Amniotic epithelial cell (primary cell): Measurements from ENCODE around the gene TBCEL.
A peak's percentile ranks its signal among the peaks of the same experiment; 100 is the strongest.
"Not testable (repeated sequence)": the region's sequence is repeated elsewhere in the genome, so short reads cannot be mapped to it uniquely, and the experiment has no call there.

ENCODE experiments used
- DNase-seq: peaks from one replicate; pipeline ENCODE4 v3.0.0-alpha.2; 2010; ENCODE audit warnings: low read depth

Gene TBCEL

GRCh38 chr11:121023848-121024751 lies at the start of gene TBCEL:
TBCEL (plus strand) TSS chr11:121024102; CDS start chr11:121045691, 21,589 bp downstream.
- DNase-seq: peak; percentile 81

- DNase-seq: no peak
These were observed 49.4 kb upstream of the TBCEL start for GRCh38 chr11:120974466-120974865.

GRCh38 chr11:120974965-120975364 lies 48.9 kb upstream of the TBCEL start:
- DNase-seq: no peak

GRCh38 chr11:120977266-120978137 lies 46.4 kb upstream of the TBCEL start:
- DNase-seq: no peak

- DNase-seq: no peak
These were observed 45.2 kb upstream of the TBCEL start for GRCh38 chr11:120978701-120979100.

- DNase-seq: peak; percentile 41
These were observed 38.0 kb upstream of the TBCEL start for GRCh38 chr11:120985718-120986569.

GRCh38 chr11:120988603-120989002 lies 35.3 kb upstream of the TBCEL start:
- no peak for DNase-seq

GRCh38 chr11:120991830-120992686 lies 31.8 kb upstream of the TBCEL start:
- no peak for DNase-seq

GRCh38 chr11:120994091-120994859 lies 29.6 kb upstream of the TBCEL start:
- DNase-seq: no peak

GRCh38 chr11:120995184-120995583 lies 28.7 kb upstream of the TBCEL start:
- no peak for DNase-seq

- no peak for DNase-seq
These were observed 26.9 kb upstream of the TBCEL start for GRCh38 chr11:120996973-120997372.

GRCh38 chr11:120998581-120998980 lies 25.3 kb upstream of the TBCEL start:
- no peak for DNase-seq

GRCh38 chr11:121004206-121004840 lies 19.6 kb upstream of the TBCEL start:
- DNase-seq: no peak

GRCh38 chr11:121006922-121007321 lies 17.0 kb upstream of the TBCEL start:
- DNase-seq: no peak

- no peak for DNase-seq
These were observed 15.4 kb upstream of the TBCEL start for GRCh38 chr11:121008551-121008950.

GRCh38 chr11:121012091-121012490 lies 11.8 kb upstream of the TBCEL start:
- no peak for DNase-seq

- DNase-seq: no peak
These were observed 5.2 kb upstream of the TBCEL start for GRCh38 chr11:121018746-121019145.

GRCh38 chr11:121021718-121022117 lies 2.2 kb upstream of the TBCEL start:
- DNase-seq: not testable (repeated sequence)

- DNase-seq: peak; percentile 8
These were observed 1.1 kb downstream of the TBCEL start for GRCh38 chr11:121024989-121025388.

GRCh38 chr11:121029153-121029552 lies 5.3 kb downstream of the TBCEL start:
- no peak for DNase-seq
